A549 (cell line): ENCODE data around the gene ITGB8.

Experiments
- CTCF ChIP-seq: fragments of >200 bp; sonication (Bioruptor Twin); formaldehyde crosslinking; IDR thresholded peaks from 3 replicates; pipeline ENCODE4 v1.5.1; 2016
- ELK1 ChIP-seq: fragments of 150-350 bp; IDR thresholded peaks from 2 replicates; pipeline ENCODE4 v1.6.1; 2014; ENCODE audit warnings: low read depth, mild to moderate bottlenecking, low read length
- EP300 ChIP-seq, 2 experiments: fragments of >200 bp; sonication (Bioruptor Twin); formaldehyde crosslinking; IDR thresholded peaks; 2 replicates in 1 of 2; 3 replicates in 1 of 2; pipeline ENCODE4 v1.6.1; 2016 to 2017
- ESRRA ChIP-seq: fragments of 150-350 bp; IDR thresholded peaks from 2 replicates; pipeline ENCODE4 v1.6.1; 2014; ENCODE audit warnings: mild to moderate bottlenecking, low read length, borderline replicate concordance
- PBX3 ChIP-seq: IDR thresholded peaks from 2 replicates; pipeline ENCODE4 v1.6.1; 2012
- POLR2A ChIP-seq: IDR thresholded peaks from 2 replicates; pipeline ENCODE4 v1.6.1; 2012; ENCODE audit warnings: mild to moderate bottlenecking, low read length
- POLR2AphosphoS2 ChIP-seq: conservative IDR thresholded peaks from 2 replicates; pipeline ENCODE4 v1.6.1; 2012; ENCODE audit warnings: low read length, improper control_type of control experiment, inconsistent platforms
- RAD21 ChIP-seq, 2 experiments: fragments of >200 bp in 1 of 2; sonication (Bioruptor Twin) in 1 of 2; formaldehyde crosslinking in 1 of 2; IDR thresholded peaks in 1 of 2; conservative IDR thresholded peaks in 1 of 2; 2 replicates in 1 of 2; 3 replicates in 1 of 2; pipeline ENCODE4 v1.6.1; 2012 to 2018; ENCODE audit warnings: inconsistent platforms in 1 of 2
- RFX5 ChIP-seq: fragments of 450-650 bp; IDR thresholded peaks from 2 replicates; pipeline ENCODE4 v1.7.1; 2014; ENCODE audit warnings: antibody characterized with exemption, mild to moderate bottlenecking, moderate library complexity
- USF2 ChIP-seq: fragments of 450-650 bp; IDR thresholded peaks from 2 replicates; pipeline ENCODE4 v1.6.1; 2014; ENCODE audit warnings: antibody characterized with exemption
- ZC3H11A ChIP-seq: fragments of 450-650 bp; IDR thresholded peaks from 2 replicates; pipeline ENCODE4 v1.6.1; 2014; ENCODE audit warnings: antibody characterized with exemption, mild to moderate bottlenecking

DNA sequence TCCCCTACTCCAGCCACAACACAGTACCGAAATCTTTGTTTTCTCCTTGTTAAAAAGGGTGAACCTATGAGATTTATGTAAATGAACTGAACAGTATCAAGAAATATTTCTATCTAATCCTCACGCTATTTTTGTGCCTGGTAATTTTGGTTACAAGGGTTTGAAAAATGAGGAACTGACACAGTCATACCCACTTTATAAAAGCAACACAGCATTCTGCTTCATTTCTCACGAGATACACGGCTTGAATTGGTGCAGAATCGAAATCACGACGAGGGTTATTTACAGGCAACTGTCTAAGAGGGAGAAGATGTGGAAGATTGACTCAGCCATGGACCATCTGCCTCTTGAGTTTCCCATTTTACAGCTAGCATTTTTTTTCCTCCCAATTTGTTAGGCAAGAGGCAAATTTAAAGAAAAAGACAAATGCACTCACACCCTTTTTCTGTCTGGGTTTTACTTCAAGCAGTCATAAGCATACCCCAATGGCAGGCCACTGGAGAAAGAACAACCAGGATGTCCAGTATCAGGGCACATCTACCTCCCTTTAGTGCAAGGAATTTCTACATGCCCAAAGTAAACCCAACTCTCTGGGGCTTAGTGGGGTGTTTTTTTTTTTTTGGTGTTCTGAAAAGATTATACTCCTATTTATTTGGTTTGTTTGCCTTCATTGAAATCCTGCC, 108.1 kb downstream of the ITGB8 start:
- TF ChIP-seq RFX5 (no peak), ESRRA (no peak), ELK1 (no peak), RAD21 (conservative IDR thresholded peaks at IDR 0.05 in 1 of 2, IDR thresholded peaks at IDR 0.05 in 1 of 2) (no peak), PBX3 (no peak), CTCF (no peak), ZC3H11A (no peak), USF2 (no peak), POLR2AphosphoS2 (no peak), EP300 (IDR thresholded peaks at IDR 0.05) (no peak), POLR2A (no peak)
